ENCODE measurements around the gene MVB12A.

The MVB12A gene

GRCh38 chr19:17419621-17420474 is at the start of gene MVB12A:
MVB12A (plus strand) TSS chr19:17420047; CDS start chr19:17420136, 89 bp downstream.
- DNase-seq = peak; percentile 68 to 89

DNA sequence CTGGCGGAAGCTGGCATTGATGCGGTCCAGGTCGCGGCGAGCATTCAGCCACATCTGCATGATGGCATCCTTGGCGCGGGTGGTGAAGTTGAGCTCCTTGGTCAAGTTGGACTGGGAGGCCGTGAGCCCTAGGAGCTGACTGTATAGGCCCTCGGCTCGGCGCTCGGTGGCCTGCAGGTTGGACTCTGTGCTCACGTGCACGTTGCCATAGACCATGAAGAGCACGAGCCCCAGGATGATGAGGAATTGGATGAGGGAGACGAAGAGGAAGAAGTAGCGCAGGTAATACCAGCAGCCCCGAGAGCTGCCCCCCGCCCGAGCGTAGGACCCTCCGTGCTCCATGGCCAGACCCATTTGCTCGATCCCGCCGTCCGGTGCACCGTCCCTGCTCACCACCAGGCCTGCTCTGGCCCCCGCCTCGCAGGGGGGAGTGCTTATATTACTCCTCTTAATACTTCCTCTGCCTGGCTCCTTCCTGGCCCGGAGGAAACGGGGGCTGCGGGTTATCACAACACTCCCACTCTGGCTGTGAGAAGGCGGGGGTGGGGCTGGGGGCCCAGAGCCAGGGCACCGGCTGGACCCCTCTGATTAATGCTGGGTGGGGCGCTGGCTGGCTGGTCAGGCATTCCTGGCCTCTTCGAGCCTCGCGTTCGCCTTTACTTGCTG is 42.8 kb upstream of the MVB12A start, which contains the start of gene PLVAP:
Gene PLVAP, minus strand, starts transcription at position 408 of the 666 bp plus-strand sequence. Its CDS starts 54 bp downstream, at position 354.
- no peak for DNase-seq

DNA sequence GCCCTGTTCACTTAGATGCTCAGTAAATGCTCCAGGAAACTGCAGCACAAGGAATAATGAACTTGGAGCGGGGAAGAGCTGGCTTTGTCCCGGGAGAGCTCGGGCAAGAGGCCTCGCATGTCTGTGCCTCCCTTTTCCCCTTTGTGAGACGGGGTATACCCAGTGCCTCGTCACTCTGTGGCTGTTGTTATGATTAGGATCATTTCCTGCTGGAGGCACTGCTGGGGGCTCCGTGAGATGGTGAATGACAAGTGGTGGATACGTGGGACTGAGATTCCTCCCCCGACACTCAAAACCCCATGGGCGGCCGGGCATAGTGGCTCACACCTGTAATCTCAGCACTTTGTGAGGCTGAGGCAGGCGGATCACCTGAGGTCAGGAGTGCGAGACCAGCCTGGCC is 41.6 kb upstream of the MVB12A start:
- DNase-seq = no peak

GRCh38 chr19:17379221-17379631 is 40.6 kb upstream of the MVB12A start:
- no peak for DNase-seq

DNA sequence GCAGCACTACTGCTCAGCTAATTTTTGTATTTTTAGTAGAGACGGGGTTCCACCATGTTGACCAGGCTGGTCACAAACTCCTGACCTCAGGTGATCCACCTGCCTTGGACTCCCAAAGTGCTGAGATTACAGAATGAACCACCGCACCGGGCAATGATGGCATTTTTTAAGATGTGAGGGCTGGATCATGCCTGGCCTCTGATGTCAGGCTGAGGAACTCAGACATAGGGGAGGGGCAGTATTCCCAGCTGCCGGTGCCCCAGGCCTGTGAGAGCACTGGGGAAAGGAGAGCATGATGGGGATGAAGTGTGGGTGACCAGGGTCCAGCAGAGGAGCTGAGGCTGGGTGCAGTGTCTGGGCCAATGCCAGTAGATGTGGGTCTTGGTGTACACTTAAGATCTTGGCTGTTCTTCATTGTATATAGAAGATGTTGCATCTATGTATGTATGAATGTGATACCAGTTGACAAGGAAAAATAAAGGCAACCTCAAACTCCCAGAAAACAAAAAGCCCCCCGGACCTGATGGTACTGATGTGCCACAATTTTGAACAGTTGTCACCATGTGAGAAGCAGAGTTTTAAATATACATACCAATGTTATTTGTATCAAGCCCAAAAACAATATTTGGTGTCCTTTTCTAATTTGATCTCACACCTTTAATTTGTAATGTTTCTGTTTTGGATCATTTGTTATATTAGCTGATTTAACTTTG is 39.3 kb upstream of the MVB12A start:
- no peak for DNase-seq

DNA sequence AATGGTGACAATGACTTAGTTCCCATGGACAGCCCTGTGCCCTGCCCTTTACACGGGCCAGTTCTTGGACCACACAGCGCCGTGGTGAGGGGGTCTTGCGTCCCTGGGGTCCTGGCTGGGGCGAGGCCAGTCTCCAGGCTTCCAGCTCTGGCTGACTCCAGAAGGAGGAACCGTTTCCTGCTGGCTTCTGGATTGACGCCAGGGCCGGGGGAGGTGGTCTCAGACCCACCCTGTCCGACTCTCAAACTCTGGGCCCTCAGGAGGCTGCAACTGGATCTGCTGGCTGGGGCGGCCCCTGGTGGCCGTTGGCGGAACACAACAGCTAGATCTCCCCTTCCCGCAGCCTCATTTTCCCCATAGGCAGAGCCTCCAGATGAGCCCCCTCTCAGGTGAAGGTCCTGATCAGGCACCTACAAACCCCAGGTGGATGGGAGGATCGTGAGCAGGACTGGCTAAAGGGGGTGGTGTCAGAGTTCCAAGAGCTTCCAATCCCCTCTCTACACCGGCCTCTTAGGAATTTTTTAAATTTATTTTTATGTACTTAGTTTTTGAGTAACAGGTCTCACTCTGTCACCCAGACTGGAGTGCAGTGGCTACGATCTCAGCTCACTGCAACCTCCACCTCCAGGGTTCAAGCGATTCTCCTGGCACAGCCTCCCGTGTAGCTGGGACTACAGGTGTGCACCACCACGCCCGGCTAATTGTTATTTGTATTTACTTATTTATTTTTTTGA is 33.8 kb upstream of the MVB12A start:
- no peak for DNase-seq

DNA sequence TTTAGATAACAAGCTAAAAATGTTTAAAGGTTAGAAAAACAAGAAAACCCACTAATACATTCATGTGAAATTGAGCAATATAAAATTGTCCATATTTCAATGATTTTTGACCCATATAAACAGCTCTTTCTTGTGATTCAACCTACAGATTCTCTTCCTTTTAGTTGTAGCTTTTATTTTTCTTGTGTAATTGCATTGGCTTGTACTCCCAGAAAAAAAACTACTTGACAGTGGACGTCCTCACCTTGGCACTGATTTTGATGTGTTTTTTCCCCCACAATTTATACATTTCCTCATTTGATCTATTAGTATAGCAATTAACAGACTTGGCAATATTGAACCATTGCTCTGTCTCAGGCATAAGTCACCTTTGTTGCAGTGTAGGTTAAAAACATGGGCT is 30.6 kb upstream of the MVB12A start:
- DNase-seq = no peak

DNA sequence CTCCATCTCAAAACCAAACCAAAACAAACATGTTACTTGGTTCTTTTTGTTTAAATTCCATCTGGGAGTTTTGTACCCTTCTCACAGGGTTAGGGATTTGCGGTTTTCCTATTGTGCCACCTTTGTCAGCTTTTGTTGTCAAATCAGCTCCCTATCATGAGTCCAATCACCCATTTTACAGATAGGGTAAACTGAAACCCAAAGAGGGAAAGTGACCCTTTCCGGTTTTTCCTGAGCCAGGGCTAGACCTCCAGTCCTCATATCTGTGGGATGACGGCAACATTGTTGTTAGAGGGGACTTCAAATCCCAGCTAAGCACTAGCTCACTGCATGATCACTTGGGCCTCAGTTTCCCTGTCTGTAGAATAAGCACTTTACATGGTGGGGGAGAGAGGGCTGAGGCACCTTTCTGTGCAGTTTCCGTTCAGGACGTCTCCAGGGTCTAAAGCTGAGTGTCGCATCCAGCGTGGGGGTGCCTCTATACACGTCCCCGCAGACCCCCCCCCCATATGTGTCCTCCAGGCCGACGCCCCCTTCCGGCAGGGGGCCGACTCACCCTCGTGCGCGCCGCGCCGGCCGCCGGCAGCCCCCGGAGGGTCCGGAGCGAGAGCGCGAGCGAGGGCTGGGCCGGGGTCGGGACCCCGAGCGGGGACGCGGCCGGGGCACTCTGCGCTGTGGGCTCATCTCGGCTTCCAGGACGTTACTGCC is 29.7 kb upstream of the MVB12A start:
- DNase-seq = no peak

GRCh38 chr19:17390665-17391370 is 29.0 kb upstream of the MVB12A start:
- DNase-seq = peak; percentile 48 to 72

DNA sequence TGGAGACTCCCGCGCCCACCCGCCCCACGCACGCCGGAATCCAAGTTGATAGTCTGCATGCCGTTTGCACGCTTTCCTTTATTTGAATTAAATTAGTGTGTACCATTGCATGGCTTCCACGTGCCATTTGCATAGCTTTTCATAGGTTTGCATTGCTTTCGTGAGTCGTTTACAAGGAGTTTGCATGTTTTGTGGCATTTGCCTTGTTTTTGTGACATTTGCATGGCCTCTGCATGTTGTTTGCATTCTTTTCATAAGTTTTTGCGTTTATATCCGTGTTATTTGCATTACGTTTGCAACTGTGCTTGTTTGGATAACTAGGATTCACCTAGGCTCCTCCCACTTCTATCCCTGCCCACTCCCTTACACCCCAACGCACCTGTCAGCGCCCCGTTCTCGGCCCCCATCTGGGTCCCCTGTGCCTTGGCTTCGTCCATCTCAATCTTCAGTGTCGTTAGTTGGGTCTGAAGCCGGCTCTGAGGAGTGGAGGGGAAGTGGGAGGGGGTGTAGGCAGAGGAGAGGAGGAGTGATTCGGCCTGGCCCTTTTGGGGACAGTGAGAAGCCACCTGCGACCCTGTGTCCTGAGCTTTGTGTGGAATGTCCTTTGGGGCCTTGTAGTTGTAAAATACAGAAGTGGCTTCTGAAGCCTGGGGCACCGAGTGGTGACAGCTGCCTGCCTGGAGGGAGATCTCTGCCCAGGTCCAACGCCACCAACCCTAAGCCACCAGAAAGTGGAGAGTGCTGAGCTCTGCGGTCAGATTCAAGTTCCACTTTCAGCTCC is 28.3 kb upstream of the MVB12A start:
- no peak for DNase-seq

DNA sequence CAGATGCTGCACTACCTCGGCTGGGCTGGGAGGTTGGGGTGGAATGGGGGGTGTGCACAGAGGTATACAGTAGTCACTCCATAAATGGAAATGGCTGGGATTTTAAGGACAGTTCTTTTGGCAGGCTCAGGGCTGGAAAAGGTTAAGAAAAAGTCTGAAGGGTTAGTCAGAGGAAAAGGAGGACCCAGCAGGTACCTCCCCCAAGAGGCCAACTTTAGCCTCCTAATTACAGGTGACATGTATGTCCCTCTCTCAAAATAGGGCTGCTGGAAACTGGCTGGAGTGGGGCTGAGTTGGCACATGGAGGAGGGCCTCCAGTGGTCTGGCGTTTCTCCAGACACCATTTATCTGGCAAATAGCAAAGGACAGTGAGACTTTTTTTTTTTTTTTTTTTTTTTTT is 26.8 kb upstream of the MVB12A start:
- no peak for DNase-seq

DNA sequence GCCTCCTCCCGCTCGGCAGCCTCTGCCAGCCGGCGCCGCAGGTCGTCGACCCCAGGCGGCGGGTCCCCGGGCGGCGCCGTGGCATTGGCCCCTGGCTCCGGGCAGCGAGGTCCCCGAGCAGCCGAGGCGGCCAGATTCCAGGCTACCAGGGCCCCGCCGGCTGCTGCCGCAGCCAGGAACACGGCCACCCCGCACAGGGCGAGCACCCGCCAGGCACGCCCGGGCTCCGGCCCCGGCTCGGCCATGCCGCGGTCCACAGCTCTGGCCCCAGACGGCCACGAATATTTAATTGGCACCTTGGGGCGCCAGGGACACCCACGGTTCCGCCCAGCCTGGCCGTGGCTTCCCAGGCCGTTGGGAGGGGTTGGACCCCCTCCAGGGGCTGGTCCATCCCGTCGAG is 25.9 kb upstream of the MVB12A start, which contains the start of gene CCDC194:
Gene CCDC194, minus strand, starts transcription at position 283 of the 400 bp plus-strand sequence. Its CDS starts 38 bp downstream, at position 245.
- DNase-seq = no peak

GRCh38 chr19:17394891-17395415 is 24.9 kb upstream of the MVB12A start:
- no peak for DNase-seq

GRCh38 chr19:17398902-17399527 is 20.8 kb upstream of the MVB12A start:
- DNase-seq = no peak

DNA sequence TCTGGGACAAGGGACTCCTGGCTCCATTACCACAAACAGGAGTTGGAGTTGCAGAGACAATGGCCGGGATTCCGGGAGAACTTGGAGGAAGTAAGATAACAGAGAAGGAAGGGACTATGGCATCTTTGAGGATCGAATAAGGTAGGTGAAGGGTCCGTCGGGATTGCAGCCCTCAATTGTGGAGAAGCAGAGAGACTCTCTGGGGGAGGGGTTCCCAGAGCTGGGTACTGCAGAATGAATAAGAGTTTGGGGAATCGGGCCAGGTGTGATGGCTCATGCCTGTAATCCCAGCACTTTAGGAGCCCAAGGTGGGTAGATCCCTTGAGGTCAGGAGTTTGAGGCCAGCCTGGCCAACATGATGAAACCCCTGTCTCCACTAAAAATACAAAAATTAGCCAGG is 18.2 kb upstream of the MVB12A start:
- DNase-seq = no peak

GRCh38 chr19:17402982-17403855 is 16.6 kb upstream of the MVB12A start:
- DNase-seq = no peak

- no peak for DNase-seq
Measured at GRCh38 chr19:17404015-17404414, 15.8 kb upstream of the MVB12A start.

DNA sequence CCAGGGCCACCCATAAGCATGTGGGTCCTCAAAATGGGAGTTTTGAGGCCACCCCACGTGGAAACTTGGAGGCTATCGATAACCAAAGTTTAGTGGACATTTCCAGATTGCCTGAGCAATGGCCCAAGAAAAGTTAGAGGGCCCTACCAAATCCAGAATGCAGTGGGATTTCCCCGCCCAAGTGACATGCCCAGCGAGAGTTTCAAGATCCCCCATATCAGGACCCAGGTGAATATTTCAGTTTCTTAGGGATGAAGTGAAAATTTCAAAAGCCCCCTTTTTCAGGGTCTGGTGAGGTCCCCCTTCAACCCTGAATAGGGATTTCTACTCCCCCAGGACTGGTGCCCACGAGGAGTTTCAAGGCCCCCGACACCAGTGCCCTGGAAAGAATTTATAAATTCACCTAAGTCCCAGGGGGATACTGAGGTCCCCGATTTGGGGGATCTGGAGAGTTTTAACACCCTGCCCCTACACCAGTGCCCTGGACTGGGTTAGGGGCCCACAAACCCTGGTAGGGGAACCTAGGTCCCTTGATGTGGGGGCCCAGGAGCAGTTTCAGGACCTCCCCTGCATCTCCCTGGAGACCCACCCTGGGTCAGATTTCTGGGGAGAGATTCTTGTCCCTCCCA is 15.1 kb upstream of the MVB12A start:
- no peak for DNase-seq
